K562 (cell line): ENCODE measurements around the gene SLC39A13. TPM values are rescaled to one million over a fixed set of nuclear protein-coding genes. Genes with fewer than 3 reads are reported as not detected.
A peak's percentile ranks its signal among the peaks of the same experiment; 100 is the strongest.

ENCODE experiments used
- HDAC6 ChIP-seq: IDR thresholded peaks from 2 replicates; pipeline ENCODE4 v1.6.1; 2012; ENCODE audit warnings: low read depth, mild to moderate bottlenecking, control low read depth, inconsistent platforms, low read length, moderate library complexity
- PML ChIP-seq: IDR thresholded peaks from 2 replicates; pipeline ENCODE4 v1.6.1; 2012; ENCODE audit warnings: low read length, inconsistent platforms
- YY1 ChIP-seq, 3 experiments: IDR thresholded peaks; 2 replicates each; pipeline ENCODE4 v1.6.1; 2011; ENCODE audit warnings: low read length in 2 of 3, mild to moderate bottlenecking in 2 of 3, moderate library complexity in 2 of 3, borderline replicate concordance in 1 of 3, control low read depth in 1 of 3, low read depth in 1 of 3; ENCODE audit not compliant: insufficient read depth in 3 of 3, insufficient replicate concordance in 2 of 3, control insufficient read depth in 1 of 3, insufficient read length in 1 of 3; ENCODE audit errors: extremely low read depth in 1 of 3
- polyA plus RNA-seq, 8 experiments: library from polyadenylated mRNA; depleted of rRNA in 4 of 8; stranded (reverse) in 5 of 8; unstranded in 3 of 8; fragments of >200 nt; fragmentation: Nextera tagmentation in 2 of 8; fragmentation: Illumina TruSeq in 1 of 8; extraction: Ambion mirVana in 2 of 8; extraction: Trizol in 1 of 8; gene quantifications; 2 replicates each; pipeline versions ENCODE4 v1.2.1 to v1.2.3, GENCODE V29; 2011 to 2014; ENCODE audit warnings: inconsistent platforms in 1 of 8, missing spikeins in 1 of 8
- total RNA-seq, 7 experiments: library from RNA; depleted of rRNA in 6 of 7; stranded (reverse); fragments of >200 nt in 6 of 7; fragmentation: Illumina TruSeq in 2 of 7; extraction: Trizol in 2 of 7; gene quantifications; 2 replicates each; pipeline versions ENCODE4 v1.2.1 to v1.2.3, GENCODE V29; 2011 to 2021; ENCODE audit warnings: low replicate concordance in 1 of 7
- TF ChIP-seq, protein P1 (sequence below): fragments of 200-600 bp; sonication (generic); IDR thresholded peaks from one replicate; pipeline ENCODE4 v1.6.1; 2012; ENCODE audit warnings: mild to moderate bottlenecking, low read depth, low read length, inconsistent platforms
- TF ChIP-seq, protein P2 (sequence below): fragments of 450-650 bp; IDR thresholded peaks from 2 replicates; pipeline ENCODE4 v1.6.1; 2014; ENCODE audit warnings: low read depth, mild to moderate bottlenecking, moderate library complexity, borderline replicate concordance
- TF ChIP-seq, protein P3 (sequence below), 3 experiments: IDR thresholded peaks in 2 of 3; conservative IDR thresholded peaks in 1 of 3; 2 replicates each; pipeline ENCODE4 v1.5.1; 2011 to 2012; ENCODE audit warnings: low read length in 3 of 3, mild to moderate bottlenecking in 3 of 3, control low read depth in 2 of 3, improper control_type of control experiment in 1 of 3, inconsistent platforms in 1 of 3, low read depth in 1 of 3, mixed read lengths in 1 of 3, moderate library complexity in 1 of 3; ENCODE audit not compliant: insufficient read depth in 2 of 3
- TF ChIP-seq, protein P4 (sequence below): fragments of 250-450 bp; sonication (Bioruptor Pico); IDR thresholded peaks from 2 replicates; pipeline ENCODE4 v1.4.0; 2020; ENCODE audit warnings: mild to moderate bottlenecking

Gene SLC39A13
- total and polyA plus RNA-seq, 9 of the 15 experiments (the other 6 are each of a cell fraction or from before 2014, with no cell fraction given): 0.17 to 15.9 (median 3.2) TPM

- TF ChIP-seq, protein P1, sequence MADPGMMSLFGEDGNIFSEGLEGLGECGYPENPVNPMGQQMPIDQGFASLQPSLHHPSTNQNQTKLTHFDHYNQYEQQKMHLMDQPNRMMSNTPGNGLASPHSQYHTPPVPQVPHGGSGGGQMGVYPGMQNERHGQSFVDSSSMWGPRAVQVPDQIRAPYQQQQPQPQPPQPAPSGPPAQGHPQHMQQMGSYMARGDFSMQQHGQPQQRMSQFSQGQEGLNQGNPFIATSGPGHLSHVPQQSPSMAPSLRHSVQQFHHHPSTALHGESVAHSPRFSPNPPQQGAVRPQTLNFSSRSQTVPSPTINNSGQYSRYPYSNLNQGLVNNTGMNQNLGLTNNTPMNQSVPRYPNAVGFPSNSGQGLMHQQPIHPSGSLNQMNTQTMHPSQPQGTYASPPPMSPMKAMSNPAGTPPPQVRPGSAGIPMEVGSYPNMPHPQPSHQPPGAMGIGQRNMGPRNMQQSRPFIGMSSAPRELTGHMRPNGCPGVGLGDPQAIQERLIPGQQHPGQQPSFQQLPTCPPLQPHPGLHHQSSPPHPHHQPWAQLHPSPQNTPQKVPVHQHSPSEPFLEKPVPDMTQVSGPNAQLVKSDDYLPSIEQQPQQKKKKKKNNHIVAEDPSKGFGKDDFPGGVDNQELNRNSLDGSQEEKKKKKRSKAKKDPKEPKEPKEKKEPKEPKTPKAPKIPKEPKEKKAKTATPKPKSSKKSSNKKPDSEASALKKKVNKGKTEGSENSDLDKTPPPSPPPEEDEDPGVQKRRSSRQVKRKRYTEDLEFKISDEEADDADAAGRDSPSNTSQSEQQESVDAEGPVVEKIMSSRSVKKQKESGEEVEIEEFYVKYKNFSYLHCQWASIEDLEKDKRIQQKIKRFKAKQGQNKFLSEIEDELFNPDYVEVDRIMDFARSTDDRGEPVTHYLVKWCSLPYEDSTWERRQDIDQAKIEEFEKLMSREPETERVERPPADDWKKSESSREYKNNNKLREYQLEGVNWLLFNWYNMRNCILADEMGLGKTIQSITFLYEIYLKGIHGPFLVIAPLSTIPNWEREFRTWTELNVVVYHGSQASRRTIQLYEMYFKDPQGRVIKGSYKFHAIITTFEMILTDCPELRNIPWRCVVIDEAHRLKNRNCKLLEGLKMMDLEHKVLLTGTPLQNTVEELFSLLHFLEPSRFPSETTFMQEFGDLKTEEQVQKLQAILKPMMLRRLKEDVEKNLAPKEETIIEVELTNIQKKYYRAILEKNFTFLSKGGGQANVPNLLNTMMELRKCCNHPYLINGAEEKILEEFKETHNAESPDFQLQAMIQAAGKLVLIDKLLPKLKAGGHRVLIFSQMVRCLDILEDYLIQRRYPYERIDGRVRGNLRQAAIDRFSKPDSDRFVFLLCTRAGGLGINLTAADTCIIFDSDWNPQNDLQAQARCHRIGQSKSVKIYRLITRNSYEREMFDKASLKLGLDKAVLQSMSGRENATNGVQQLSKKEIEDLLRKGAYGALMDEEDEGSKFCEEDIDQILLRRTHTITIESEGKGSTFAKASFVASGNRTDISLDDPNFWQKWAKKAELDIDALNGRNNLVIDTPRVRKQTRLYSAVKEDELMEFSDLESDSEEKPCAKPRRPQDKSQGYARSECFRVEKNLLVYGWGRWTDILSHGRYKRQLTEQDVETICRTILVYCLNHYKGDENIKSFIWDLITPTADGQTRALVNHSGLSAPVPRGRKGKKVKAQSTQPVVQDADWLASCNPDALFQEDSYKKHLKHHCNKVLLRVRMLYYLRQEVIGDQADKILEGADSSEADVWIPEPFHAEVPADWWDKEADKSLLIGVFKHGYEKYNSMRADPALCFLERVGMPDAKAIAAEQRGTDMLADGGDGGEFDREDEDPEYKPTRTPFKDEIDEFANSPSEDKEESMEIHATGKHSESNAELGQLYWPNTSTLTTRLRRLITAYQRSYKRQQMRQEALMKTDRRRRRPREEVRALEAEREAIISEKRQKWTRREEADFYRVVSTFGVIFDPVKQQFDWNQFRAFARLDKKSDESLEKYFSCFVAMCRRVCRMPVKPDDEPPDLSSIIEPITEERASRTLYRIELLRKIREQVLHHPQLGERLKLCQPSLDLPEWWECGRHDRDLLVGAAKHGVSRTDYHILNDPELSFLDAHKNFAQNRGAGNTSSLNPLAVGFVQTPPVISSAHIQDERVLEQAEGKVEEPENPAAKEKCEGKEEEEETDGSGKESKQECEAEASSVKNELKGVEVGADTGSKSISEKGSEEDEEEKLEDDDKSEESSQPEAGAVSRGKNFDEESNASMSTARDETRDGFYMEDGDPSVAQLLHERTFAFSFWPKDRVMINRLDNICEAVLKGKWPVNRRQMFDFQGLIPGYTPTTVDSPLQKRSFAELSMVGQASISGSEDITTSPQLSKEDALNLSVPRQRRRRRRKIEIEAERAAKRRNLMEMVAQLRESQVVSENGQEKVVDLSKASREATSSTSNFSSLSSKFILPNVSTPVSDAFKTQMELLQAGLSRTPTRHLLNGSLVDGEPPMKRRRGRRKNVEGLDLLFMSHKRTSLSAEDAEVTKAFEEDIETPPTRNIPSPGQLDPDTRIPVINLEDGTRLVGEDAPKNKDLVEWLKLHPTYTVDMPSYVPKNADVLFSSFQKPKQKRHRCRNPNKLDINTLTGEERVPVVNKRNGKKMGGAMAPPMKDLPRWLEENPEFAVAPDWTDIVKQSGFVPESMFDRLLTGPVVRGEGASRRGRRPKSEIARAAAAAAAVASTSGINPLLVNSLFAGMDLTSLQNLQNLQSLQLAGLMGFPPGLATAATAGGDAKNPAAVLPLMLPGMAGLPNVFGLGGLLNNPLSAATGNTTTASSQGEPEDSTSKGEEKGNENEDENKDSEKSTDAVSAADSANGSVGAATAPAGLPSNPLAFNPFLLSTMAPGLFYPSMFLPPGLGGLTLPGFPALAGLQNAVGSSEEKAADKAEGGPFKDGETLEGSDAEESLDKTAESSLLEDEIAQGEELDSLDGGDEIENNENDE: no peak
- TF ChIP-seq, protein P2, sequence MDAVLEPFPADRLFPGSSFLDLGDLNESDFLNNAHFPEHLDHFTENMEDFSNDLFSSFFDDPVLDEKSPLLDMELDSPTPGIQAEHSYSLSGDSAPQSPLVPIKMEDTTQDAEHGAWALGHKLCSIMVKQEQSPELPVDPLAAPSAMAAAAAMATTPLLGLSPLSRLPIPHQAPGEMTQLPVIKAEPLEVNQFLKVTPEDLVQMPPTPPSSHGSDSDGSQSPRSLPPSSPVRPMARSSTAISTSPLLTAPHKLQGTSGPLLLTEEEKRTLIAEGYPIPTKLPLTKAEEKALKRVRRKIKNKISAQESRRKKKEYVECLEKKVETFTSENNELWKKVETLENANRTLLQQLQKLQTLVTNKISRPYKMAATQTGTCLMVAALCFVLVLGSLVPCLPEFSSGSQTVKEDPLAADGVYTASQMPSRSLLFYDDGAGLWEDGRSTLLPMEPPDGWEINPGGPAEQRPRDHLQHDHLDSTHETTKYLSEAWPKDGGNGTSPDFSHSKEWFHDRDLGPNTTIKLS: no peak
- TF ChIP-seq, protein P3, sequence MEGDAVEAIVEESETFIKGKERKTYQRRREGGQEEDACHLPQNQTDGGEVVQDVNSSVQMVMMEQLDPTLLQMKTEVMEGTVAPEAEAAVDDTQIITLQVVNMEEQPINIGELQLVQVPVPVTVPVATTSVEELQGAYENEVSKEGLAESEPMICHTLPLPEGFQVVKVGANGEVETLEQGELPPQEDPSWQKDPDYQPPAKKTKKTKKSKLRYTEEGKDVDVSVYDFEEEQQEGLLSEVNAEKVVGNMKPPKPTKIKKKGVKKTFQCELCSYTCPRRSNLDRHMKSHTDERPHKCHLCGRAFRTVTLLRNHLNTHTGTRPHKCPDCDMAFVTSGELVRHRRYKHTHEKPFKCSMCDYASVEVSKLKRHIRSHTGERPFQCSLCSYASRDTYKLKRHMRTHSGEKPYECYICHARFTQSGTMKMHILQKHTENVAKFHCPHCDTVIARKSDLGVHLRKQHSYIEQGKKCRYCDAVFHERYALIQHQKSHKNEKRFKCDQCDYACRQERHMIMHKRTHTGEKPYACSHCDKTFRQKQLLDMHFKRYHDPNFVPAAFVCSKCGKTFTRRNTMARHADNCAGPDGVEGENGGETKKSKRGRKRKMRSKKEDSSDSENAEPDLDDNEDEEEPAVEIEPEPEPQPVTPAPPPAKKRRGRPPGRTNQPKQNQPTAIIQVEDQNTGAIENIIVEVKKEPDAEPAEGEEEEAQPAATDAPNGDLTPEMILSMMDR (IDR thresholded peaks at IDR 0.05 in 2 of 3, conservative IDR thresholded peaks at IDR 0.05 in 1 of 3; ENCODE audit: insufficient read depth in 2 of 3, low read depth in 1 of 3, low read length in 3 of 3): peak; percentile 77 to 92 (median 80)
- TF ChIP-seq PML (no peak), HDAC6 (no peak), YY1 (IDR thresholded peaks at IDR 0.05; ENCODE audit: borderline replicate concordance in 1 of 3, control insufficient read depth in 1 of 3, extremely low read depth in 1 of 3, insufficient read depth in 3 of 3, insufficient read length in 1 of 3, insufficient replicate concordance in 2 of 3, low read depth in 1 of 3, low read length in 2 of 3) (peak in 1 of 3 experiments; percentile 17)
- TF ChIP-seq, protein P4, sequence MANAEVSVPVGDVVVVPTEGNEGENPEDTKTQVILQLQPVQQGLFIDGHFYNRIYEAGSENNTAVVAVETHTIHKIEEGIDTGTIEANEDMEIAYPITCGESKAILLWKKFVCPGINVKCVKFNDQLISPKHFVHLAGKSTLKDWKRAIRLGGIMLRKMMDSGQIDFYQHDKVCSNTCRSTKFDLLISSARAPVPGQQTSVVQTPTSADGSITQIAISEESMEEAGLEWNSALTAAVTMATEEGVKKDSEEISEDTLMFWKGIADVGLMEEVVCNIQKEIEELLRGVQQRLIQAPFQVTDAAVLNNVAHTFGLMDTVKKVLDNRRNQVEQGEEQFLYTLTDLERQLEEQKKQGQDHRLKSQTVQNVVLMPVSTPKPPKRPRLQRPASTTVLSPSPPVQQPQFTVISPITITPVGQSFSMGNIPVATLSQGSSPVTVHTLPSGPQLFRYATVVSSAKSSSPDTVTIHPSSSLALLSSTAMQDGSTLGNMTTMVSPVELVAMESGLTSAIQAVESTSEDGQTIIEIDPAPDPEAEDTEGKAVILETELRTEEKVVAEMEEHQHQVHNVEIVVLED (CRISPR knock-in tag): no peak
These were observed 3.7 kb downstream of the SLC39A13 start (continued) for GRCh38 chr11:47411884-47412746.
